GM08714 (cell line): Measurements from ENCODE around the gene MOB3A.
A peak's percentile ranks its signal among the peaks of the same experiment; 100 is the strongest.
"Not testable (repeated sequence)": the region's sequence is repeated elsewhere in the genome, so short reads cannot be mapped to it uniquely, and the experiment has no call there.

Experiments
- H3K4me3 ChIP-seq: fragments of 200-500 bp; sonication (Bioruptor generic); 2 replicates; pipeline ENCODE4 v1.5.1; 2014; ENCODE audit warnings: mild to moderate bottlenecking, low read length, inconsistent platforms
- ZNF274 ChIP-seq: IDR thresholded peaks from 2 replicates; pipeline ENCODE4 v1.6.1; 2012; ENCODE audit warnings: mild to moderate bottlenecking, low read depth, low read length

The MOB3A gene

DNA sequence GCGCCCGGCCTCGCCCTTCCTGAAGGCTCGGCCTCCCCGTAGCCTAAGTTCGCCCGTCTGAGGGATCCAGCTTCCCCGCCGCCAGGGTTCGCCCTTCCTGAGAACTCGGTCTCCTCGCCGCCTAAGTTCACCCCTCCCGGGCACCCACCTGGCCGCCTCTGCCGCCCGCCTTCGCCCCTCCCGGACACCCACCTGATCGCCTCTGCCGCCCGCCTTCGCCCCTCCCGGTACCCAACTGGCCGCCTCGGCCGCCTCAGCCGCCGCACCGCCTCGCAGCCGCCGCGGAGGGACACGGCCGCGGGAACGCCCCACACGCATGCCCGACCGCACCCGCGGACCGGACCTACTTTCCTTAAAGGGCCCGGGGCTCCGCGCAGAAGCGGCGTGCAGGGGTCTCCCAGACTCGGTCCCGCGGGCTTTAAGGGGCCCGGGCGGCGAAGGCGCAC lies at the start of gene MOB3A:
Gene MOB3A, minus strand, starts transcription at position 293 of the 446 bp plus-strand sequence. CDS start 17,766 bp downstream, outside the sequence.
- no peak for TF ChIP-seq ZNF274
- peak within 1 kb of the TSS; percentile 78 for H3K4me3 ChIP-seq

DNA sequence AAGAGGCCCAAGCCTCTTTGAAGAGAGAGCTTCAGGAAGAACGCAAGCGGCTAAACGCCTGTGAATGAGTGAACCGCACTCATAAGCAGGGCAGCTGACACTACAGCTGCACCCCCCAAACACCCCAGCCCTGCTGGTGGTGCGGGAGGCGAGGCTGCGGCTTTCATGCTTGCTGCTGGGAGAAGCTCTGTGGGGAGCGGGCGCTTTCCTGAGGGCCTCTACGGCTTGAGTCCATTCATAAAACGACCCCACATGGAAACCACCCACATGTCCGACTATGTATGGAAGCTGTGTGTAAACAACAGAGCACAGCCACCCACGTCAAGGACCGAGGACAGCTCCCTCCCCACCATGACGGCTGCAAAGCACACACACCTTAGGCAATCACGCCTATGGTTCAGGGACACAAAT lies 49.7 kb upstream of the MOB3A start:
- no peak for TF ChIP-seq ZNF274
- H3K4me3 ChIP-seq: no peak overlapping the region

DNA sequence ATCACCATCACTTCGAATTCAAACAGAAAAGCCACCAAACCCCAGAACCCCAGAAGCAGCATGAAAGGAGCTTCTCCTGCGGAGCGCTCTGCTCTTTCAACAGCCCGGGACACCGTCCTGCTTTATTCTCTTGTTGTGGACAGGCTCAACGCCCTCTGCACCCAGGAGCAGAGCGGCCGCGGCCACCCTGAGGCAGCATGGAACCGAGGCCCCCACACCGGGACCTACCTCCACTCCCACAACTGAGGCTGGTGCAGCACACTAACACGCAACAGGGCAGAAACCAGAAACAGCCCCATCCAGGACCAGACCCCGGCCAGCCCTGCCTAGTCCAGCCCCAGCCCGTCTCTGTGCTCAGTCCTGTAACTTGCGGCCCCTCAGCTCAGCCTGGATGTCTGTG lies 48.1 kb upstream of the MOB3A start:
- no peak overlapping the region for H3K4me3 ChIP-seq
- TF ChIP-seq ZNF274: no peak

DNA sequence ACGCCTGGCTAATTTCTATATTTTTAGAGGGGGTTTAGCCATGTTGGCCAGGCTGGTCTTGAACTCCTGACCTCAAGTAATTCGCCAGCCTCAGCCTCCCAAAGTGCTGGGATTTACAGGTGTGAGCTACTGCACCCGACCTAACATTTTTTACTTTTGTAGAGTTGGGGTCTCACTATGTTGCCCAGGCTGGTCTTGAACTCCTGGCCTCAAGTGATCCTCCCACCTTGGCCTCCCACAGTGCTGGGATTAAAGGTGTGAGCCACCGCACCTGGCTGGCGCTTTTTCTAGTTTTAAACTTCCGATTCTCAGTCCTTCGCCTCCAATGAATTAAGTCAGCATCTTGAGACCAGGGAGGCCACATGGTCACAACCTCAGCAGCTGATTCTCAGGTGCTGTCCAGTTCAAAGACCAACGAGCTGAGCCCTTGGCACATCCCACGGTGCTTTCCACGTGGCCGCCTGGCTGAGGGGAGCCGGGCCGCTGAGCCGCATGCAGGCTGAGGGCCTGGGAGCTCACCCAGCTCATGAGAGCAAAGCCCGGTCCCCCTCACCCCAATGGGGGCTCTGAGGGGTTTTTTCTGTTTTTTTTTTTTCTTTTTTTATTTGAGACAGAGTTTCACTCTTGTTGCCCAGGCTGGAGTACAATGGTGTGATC lies 46.2 kb upstream of the MOB3A start:
- H3K4me3 ChIP-seq: no peak overlapping the region
- no peak for TF ChIP-seq ZNF274

DNA sequence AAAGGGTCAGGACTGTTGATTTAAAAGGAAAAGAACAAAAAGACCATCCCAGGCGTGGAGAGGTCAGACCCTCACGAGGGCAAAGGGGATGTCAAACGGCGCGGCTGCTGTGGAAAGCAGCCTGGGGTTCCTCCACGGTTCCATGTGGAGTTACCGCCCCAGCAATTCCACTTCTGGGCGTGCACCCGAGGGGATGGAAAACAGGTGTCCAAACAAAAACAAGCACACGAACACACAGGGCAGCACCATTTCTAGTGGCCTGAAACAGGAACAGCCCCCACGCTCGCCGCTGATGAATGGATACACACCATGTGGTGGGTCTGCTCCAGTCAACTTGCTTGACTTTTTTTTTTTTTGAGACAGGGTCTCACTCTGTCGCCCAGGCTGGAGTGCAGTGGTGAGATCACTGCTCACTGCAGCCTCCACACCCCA lies 44.0 kb upstream of the MOB3A start:
- H3K4me3 ChIP-seq: no peak overlapping the region
- no peak for TF ChIP-seq ZNF274

DNA sequence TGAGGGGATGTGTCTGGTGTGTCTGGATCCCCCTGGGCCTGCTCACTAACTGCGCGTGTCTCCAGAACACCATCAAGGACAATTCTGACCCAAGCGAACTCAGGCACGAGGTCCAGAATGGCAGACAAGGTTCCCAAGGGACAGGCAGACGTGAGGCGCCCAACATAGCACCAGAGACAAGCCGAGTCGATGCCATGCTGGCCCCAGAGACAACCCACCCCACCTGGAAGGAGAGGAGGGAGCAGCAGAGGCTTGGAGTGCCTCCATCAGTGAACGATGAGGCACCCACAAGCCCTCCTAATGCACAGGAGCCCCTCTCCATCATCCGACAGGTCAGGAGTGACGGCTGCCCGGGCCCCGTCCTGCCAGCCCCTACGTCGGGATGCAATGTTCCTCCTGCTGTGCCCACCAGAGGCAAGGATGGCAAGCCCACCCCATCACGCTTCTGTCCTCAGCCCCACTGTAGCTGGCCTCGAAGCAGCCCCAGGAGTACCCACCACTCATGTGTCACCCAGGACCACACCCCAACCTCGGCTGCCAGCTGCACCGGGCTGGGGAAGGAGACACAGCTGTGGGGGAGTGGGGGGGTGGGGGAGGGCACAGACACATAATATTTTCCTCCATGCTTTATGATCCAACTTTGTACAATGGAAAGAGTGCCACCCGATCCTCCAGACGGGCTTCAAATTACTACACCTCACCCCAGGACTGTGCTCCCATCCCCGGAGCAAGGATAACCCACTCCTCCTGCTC lies 43.4 kb upstream of the MOB3A start:
- TF ChIP-seq ZNF274: no peak
- H3K4me3 ChIP-seq: no peak overlapping the region

DNA sequence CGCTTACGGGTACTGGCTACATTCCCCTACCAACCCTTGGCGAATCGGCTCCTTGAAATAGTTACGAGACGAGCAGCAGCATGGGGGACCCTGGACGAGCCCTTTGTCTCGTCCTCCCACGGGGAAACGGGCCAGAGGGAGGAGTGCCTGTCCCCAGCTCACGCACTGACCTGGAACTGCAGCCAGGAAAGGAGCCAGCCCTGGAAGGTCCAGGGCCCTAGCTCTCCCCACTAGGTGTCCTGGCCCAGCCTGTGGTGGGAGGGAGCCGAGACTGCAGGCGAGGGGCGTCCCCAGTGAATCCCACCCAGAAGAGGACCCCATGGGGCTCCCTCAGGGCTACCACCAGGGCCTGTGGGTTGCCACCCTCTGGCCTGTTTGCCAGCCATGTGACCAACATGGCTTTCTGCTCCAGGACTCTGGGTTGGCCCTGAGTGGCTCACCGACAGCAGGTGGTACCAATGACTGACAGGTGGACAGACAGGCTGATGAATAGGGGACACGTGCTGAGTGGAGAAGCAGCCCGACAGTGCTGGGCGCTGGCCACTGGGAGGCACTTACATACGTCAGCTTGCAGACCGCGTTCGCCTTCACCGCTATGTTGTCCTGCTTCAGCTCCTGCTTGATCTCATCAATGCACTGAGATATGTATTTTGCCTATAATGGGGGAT lies 42.1 kb upstream of the MOB3A start:
- no peak for TF ChIP-seq ZNF274
- no peak overlapping the region for H3K4me3 ChIP-seq

DNA sequence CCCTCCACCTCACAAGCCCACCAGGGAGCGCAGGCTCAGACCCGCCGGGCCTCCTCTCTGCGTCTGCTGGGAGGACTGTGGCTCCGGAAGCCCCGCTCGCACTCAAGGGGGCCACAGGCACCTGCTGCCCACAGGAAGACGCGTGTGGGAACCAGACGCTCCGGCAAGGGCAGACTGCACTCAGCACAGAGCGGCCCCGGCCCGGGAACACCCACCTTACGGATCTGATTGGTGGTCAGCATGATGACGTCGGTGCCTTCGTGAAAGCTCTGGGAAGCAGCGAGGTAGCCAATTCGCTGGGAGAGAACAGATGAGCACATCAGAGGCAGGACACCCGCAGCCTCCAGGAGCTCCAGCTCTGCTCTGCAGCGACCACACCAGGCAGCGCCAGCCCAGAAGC lies 40.7 kb upstream of the MOB3A start:
- H3K4me3 ChIP-seq: no peak overlapping the region
- no peak for TF ChIP-seq ZNF274

DNA sequence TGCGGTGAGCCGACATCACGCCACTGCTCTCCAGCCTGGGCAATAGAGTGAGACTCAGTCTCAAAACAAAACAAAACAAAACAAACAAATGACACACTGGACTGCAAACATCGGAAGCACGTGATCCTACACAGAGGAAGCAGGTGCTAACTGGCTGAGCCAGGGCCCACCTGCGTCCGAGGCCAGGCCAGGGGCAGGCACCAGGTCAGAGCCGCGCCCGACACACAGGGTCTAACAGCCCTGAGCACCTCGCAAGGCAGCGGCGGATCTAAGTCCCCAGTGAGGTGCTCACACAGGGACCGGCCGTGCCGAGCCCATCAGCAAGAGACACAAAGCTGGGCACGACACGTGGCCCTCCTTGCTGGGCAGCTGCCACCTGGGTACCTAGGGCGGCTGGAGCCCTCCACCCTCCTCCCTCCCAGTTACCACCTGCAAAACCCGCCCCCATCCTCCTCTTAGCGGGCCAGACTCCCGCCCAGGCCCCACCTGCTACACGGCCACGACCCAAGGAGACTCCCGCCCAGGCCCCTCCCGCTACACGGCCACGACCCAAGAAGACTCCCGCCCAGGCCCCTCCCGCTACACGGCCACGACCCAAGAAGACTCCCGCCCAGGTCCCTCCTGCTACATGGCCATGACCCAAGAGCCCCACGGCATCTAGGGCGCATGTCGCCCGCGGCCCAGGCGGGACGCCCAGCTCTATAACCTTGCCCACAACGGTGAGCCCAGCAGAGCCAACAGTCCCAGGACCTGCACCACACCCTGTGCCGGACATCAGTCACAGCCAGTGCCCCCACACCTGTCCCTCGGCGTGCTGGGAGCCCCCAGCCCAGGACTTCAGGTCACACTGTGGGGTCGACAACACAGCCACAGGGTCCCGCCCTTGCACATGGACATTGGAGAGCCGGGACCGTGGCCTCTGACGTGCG lies 39.6 kb upstream of the MOB3A start:
- no peak for TF ChIP-seq ZNF274
- no peak overlapping the region for H3K4me3 ChIP-seq

DNA sequence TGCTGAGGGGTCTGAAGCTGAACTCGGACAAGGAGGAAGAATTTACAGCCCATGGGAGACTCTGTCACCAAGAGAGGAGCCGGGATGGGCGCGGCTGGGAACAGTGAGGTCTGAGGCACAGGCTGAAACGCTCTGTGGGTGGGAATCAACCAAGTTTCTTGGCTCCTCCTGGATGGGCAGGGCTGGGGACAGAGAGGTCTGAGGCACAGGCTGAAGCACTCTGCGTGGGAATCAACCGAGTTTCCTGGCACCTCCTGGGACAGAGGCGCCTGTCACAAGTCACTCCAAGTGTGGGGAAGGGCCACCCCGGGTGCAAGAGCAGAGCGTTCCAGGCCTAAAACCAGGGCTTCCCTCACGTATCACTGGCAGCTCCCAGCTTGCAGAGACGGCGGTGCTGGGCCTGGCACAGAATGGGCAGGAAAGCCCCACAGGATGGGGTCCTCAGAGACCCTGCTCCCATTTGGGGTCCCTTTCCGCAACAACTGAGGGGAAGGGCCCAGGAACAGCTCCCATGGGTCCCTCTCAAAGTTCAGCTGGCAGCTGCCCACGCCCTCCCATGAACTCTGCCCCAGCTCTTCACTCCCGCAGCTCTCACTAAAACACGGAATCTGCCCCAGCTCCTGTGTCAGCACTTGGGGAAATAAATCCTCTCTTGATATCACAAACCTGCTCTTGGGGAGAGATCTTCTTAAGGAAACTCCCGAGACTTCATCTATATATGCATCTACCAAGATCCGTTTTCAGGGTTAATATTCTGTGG lies 36.8 kb upstream of the MOB3A start:
- no peak overlapping the region for H3K4me3 ChIP-seq
- no peak for TF ChIP-seq ZNF274

DNA sequence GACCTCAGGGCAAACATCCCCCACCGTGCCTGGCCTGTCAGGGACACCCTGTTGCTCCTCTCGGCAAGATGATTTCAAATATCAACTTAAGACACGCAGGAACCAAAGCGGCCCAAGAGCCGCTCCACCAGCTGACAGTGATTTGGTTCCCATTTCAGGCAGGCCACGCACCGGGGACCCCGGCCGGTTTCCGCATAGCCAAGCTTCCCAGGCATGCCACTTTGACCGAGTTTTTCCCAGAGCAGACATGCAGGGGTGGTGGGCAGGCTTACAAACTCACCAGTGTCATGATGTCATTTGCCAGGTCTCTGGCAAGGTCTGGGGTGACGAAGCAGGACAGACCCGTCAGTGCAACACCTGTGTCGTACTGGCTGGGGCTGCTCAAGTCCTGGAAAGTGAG lies 36.1 kb upstream of the MOB3A start:
- TF ChIP-seq ZNF274: no peak
- no peak overlapping the region for H3K4me3 ChIP-seq

DNA sequence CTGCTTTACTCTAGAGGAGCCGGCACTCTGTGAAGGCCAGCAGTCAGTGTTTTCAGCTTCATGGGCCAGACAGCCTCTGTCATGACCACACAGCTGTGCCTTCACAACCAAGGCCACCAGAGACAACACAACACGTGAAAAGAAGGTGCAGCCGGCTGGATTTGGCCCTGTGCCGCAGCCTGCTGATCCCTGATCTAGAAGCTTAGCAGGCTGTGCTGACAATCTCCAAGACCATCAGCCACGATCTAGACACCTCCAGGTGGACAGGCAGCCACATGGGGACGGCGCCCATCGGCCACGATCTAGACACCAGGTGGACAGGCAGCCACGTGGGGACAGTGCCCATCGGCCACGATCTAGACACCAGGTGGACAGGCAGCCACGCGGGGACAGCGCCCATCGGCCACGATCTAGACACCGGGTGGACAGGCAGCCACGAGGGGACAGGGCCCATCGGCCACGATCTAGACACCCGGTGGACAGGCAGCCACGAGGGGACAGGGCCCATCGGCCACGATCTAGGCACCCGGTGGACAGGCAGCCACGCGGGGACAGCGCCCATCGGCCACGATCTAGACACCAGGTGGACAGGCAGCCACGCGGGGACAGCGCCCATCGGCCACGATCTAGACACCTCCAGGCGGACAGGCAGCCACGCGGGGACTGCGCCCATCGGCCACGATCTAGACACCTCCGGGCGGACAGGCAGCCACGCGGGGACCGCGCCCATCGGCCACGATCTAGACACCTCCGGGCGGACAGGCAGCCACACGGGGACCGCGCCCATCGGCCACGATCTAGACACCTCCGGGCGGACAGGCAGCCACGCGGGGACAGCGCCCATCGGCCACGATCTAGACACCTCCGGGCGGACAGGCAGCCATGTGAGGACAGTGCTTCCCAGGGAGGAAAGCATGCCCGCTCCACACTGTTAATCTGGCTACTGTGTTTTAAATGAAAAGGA lies 35.2 kb upstream of the MOB3A start:
- not testable (repeated sequence) for H3K4me3 ChIP-seq
